Liver (tissue), 9 donors: ENCODE measurements around the gene BNC2. TPM values are rescaled to one million over a fixed set of nuclear protein-coding genes. Genes with fewer than 3 reads are reported as not detected.

ENCODE experiments used
- DNase-seq: peaks from one replicate; pipeline ENCODE4 v3.0.0-alpha.2; 2017; ENCODE audit warnings: low spot score
- H3K27ac ChIP-seq, 2 donors: one replicate each; pipeline ENCODE4 v1.7.0; 2013; ENCODE audit warnings: inconsistent platforms in 2 of 2, low read length in 2 of 2, control low read depth in 1 of 2, low read depth in 1 of 2, mild to moderate bottlenecking in 1 of 2
- H3K27me3 ChIP-seq, 4 donors: one replicate each; pipeline versions ENCODE4 v1.6.1 to v1.7.0; 2013; ENCODE audit warnings: low read length in 3 of 4, inconsistent platforms in 1 of 4, mild to moderate bottlenecking in 1 of 4, moderate library complexity in 1 of 4; ENCODE audit not compliant: control insufficient read depth in 4 of 4, insufficient read depth in 4 of 4
- H3K36me3 ChIP-seq, 4 donors: one replicate each; pipeline versions ENCODE4 v1.6.1 to v1.7.0; 2013; ENCODE audit warnings: low read length in 3 of 4, mild to moderate bottlenecking in 3 of 4, low read depth in 1 of 4, moderate library complexity in 1 of 4; ENCODE audit not compliant: control insufficient read depth in 4 of 4, insufficient read depth in 3 of 4
- H3K4me1 ChIP-seq, 4 donors: one replicate each; pipeline versions ENCODE4 v1.6.1 to v1.7.0; 2013; ENCODE audit warnings: low read length in 3 of 4, mild to moderate bottlenecking in 3 of 4, moderate library complexity in 1 of 4; ENCODE audit not compliant: control insufficient read depth in 4 of 4, insufficient read depth in 4 of 4
- H3K4me3 ChIP-seq, 3 donors: one replicate each; pipeline versions ENCODE4 v1.6.1 to v1.7.0; 2013; ENCODE audit warnings: low read length in 3 of 3, control low read depth in 1 of 3, low read depth in 1 of 3, mild to moderate bottlenecking in 1 of 3
- H3K9ac ChIP-seq, 2 donors: one replicate each; pipeline ENCODE4 v1.7.0; 2013; ENCODE audit warnings: low read length in 2 of 2, mild to moderate bottlenecking in 2 of 2, moderate library complexity in 2 of 2, control low read depth in 1 of 2, low read depth in 1 of 2
- H3K9me3 ChIP-seq, 4 donors: one replicate each; pipeline versions ENCODE4 v1.6.1 to v1.7.0; 2013; ENCODE audit warnings: low read length in 3 of 4; ENCODE audit not compliant: control insufficient read depth in 4 of 4
- ATF3 ChIP-seq: IDR thresholded peaks from 2 replicates; pipeline ENCODE4 v1.6.1; 2016; ENCODE audit warnings: antibody characterized with exemption
- CTCF ChIP-seq: fragments of 150-350 bp; IDR thresholded peaks from 2 replicates; pipeline ENCODE4 v1.5.1; 2017; ENCODE audit warnings: improper control_type of control experiment, low read depth, low read length; ENCODE audit not compliant: missing input control
- EGR1 ChIP-seq, 2 donors: IDR thresholded peaks; 2 replicates each; pipeline ENCODE4 v1.6.1; 2016 to 2018; ENCODE audit warnings: antibody characterized with exemption in 2 of 2, low read depth in 2 of 2
- FOXA1 ChIP-seq: IDR thresholded peaks from 2 replicates; pipeline ENCODE4 v1.6.1; 2016; ENCODE audit warnings: antibody characterized with exemption
- FOXA2 ChIP-seq: IDR thresholded peaks from 2 replicates; pipeline ENCODE4 v1.6.1; 2016; ENCODE audit warnings: antibody characterized with exemption
- GABPA ChIP-seq, 2 donors: IDR thresholded peaks in 1 of 2; conservative IDR thresholded peaks in 1 of 2; 2 replicates each; pipeline ENCODE4 v1.6.1; 2016; ENCODE audit warnings: antibody characterized with exemption in 2 of 2, mild to moderate bottlenecking in 1 of 2, moderate library complexity in 1 of 2
- HNF4A ChIP-seq, 2 donors: conservative IDR thresholded peaks; 2 replicates each; pipeline ENCODE4 v1.6.1; 2016; ENCODE audit warnings: antibody characterized with exemption in 2 of 2, mild to moderate bottlenecking in 2 of 2
- HNF4G ChIP-seq: IDR thresholded peaks from 2 replicates; pipeline ENCODE4 v1.6.1; 2016; ENCODE audit warnings: antibody characterized with exemption
- JUND ChIP-seq, 2 donors: IDR thresholded peaks; 2 replicates each; pipeline ENCODE4 v1.6.1; 2016; ENCODE audit warnings: antibody characterized with exemption in 2 of 2
- MAX ChIP-seq: IDR thresholded peaks from 2 replicates; pipeline ENCODE4 v1.6.1; 2016; ENCODE audit warnings: antibody characterized with exemption
- NR2F2 ChIP-seq: IDR thresholded peaks from 2 replicates; pipeline ENCODE4 v1.6.1; 2016; ENCODE audit warnings: antibody characterized with exemption
- RAD21 ChIP-seq, 2 donors: IDR thresholded peaks; 2 replicates each; pipeline ENCODE4 v1.6.1; 2016; ENCODE audit warnings: antibody characterized with exemption in 2 of 2, mild to moderate bottlenecking in 2 of 2
- REST ChIP-seq: IDR thresholded peaks from 2 replicates; pipeline ENCODE4 v1.6.1; 2016; ENCODE audit warnings: antibody characterized with exemption, mild to moderate bottlenecking
- RXRA ChIP-seq, 2 donors: IDR thresholded peaks; 2 replicates each; pipeline ENCODE4 v1.6.1; 2017 to 2018; ENCODE audit warnings: antibody characterized with exemption in 2 of 2, mild to moderate bottlenecking in 1 of 2
- SP1 ChIP-seq: IDR thresholded peaks from 2 replicates; pipeline ENCODE4 v1.6.1; 2018; ENCODE audit warnings: antibody characterized with exemption, mild to moderate bottlenecking
- TAF1 ChIP-seq: conservative IDR thresholded peaks from 2 replicates; pipeline ENCODE4 v1.6.1; 2016; ENCODE audit warnings: antibody characterized with exemption, mild to moderate bottlenecking
- YY1 ChIP-seq: IDR thresholded peaks from 2 replicates; pipeline ENCODE4 v1.6.1; 2016; ENCODE audit warnings: antibody characterized with exemption, mild to moderate bottlenecking
- ZBTB33 ChIP-seq: IDR thresholded peaks from 2 replicates; pipeline ENCODE4 v1.6.1; 2016; ENCODE audit warnings: antibody characterized with exemption
- WGBS: extraction: QIAGEN DNeasy Blood & Tissue Kit; methylation state at CpG from one replicate; pipeline ENCODE4 v1.1.7; 2013; 5-methylcytosine and 5-hydroxymethylcytosine counted together
- polyA plus RNA-seq, 2 donors: library from polyadenylated mRNA; stranded (reverse) in 1 of 2; unstranded in 1 of 2; fragments of 200-250 nt in 1 of 2; fragments of >200 nt in 1 of 2; fragmentation: Nextera tagmentation in 1 of 2; extraction: Ambion mirVana in 1 of 2; gene quantifications; one replicate each; pipeline versions ENCODE4 v1.2.1 to v1.2.3, GENCODE V29; 2013 to 2015
- total RNA-seq, 2 donors: library from RNA; depleted of rRNA; stranded (reverse); fragments of >200 nt; gene quantifications; one replicate each; pipeline ENCODE4 v1.2.3, GENCODE V29; 2014
- donor health status: healthy.
- donor health status: healthy.
- donor health status: healthy.
- donor health status: healthy.
- donor health status: healthy.

Gene BNC2
- total and polyA plus RNA-seq, 4 donors, result 0.07 to 0.67 (median 0.08) TPM

- H3K9me3 ChIP-seq, result no peaks in the 10 kb centered on the region
- WGBS, result 87% methylated on average over 2 of the region's 2 CpGs
- H3K4me1 ChIP-seq, result no peaks in the 10 kb centered on the region
- TF ChIP-seq CTCF, result no peak
- no peak for TF ChIP-seq RXRA (IDR thresholded peaks at IDR 0.05)
- TF ChIP-seq EGR1 (IDR thresholded peaks at IDR 0.05; ENCODE audit: low read depth in 2 of 2), result no peak
- no peak for TF ChIP-seq YY1
- TF ChIP-seq FOXA1, result no peak
- no peak for TF ChIP-seq TAF1
- TF ChIP-seq MAX, result no peak
- TF ChIP-seq HNF4A (conservative IDR thresholded peaks at IDR 0.05), result no peak
- TF ChIP-seq RAD21 (IDR thresholded peaks at IDR 0.05), result no peak
- no peak for TF ChIP-seq GABPA (IDR thresholded peaks at IDR 0.05 in 1 of 2, conservative IDR thresholded peaks at IDR 0.05 in 1 of 2)
- TF ChIP-seq NR2F2, result no peak
- TF ChIP-seq ZBTB33, result no peak
- no peaks in the 10 kb centered on the region for H3K36me3 ChIP-seq
- H3K27me3 ChIP-seq, result no peaks in the 10 kb centered on the region
- no peak overlapping the region for H3K9ac ChIP-seq
- H3K27ac ChIP-seq, result no peak overlapping the region
- H3K4me3 ChIP-seq, result no peak overlapping the region
- no peak for DNase-seq
Observed at GRCh38 chr9:16752601-16753000, 117.9 kb downstream of the BNC2 start.

- H3K9me3 ChIP-seq, result no peaks in the 10 kb centered on the region
- no peak overlapping the region for H3K9ac ChIP-seq
- no peaks in the 10 kb centered on the region for H3K27me3 ChIP-seq
- H3K4me1 ChIP-seq, result no peaks in the 10 kb centered on the region
- H3K36me3 ChIP-seq, result no peaks in the 10 kb centered on the region
- WGBS, result 89% methylated on average over 4 of the region's 4 CpGs
- TF ChIP-seq FOXA1 (no peak), ZBTB33 (no peak), RXRA (IDR thresholded peaks at IDR 0.05) (no peak), FOXA2 (no peak), NR2F2 (no peak), JUND (IDR thresholded peaks at IDR 0.05) (no peak), EGR1 (IDR thresholded peaks at IDR 0.05; ENCODE audit: low read depth in 2 of 2) (no peak), HNF4A (conservative IDR thresholded peaks at IDR 0.05) (no peak), YY1 (no peak), HNF4G (no peak), REST (no peak), SP1 (no peak), ATF3 (no peak), RAD21 (IDR thresholded peaks at IDR 0.05) (no peak), TAF1 (no peak), MAX (no peak), CTCF (no peak), GABPA (IDR thresholded peaks at IDR 0.05 in 1 of 2, conservative IDR thresholded peaks at IDR 0.05 in 1 of 2) (no peak)
- H3K27ac ChIP-seq, result no peak overlapping the region
- no peak overlapping the region for H3K4me3 ChIP-seq
- DNase-seq, result no peak
Observed at GRCh38 chr9:16750553-16750952, 119.9 kb downstream of the BNC2 start.
